SU-DHL-6 (cell line): ENCODE data around the gene LHX3.

ENCODE experiments used
- CTCF ChIP-seq: fragments of 200-600 bp; sonication (generic); IDR thresholded peaks from one replicate; pipeline ENCODE4 v1.5.1; 2017; ENCODE audit warnings: antibody characterized with exemption, mild to moderate bottlenecking, low read length, moderate library complexity; ENCODE audit not compliant: insufficient read depth, poor library complexity, severe bottlenecking
- EZH2phosphoT487 ChIP-seq: fragments of 200-600 bp; sonication (generic), shearing (Covaris generic); conservative IDR thresholded peaks from 2 replicates; pipeline ENCODE4 v1.6.1; 2018; ENCODE audit warnings: mild to moderate bottlenecking, antibody characterized with exemption, low read length, moderate library complexity, mixed read lengths

DNA sequence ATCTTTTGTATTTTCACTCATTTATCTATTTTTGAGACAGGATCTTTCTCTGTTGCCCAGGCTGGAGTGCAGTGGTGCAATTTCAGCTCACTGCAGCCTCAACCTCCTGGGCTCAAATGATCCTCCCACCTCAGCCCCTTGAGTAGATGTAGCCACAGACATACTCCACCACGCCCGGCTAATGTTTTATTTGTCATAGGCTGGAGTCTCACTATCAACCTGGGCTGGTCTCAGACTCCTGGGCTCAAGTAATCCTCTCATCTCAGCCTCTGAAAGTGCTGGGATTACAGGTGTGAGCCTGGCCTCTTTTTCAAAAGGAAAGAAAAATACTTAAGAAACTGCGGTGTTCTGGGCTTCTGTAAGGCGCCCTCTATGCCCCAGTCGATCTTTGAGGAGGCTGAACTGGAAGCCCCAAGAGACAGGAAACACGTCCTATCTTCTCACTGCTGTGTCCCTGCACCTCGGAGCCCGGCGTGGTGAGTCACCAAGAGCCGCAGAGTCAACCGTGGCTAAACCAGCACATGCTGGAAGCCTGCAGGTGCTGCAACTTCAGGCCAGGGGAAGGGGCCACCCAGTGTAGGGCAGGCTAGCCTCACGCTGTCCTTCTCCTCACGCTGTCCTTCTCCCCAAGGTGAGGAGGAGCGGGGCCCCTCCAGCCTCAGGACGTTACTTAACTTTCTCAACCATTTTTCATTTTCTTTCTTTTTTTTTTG lies 15.2 kb upstream of the LHX3 start:
- TF ChIP-seq CTCF (no peak), EZH2phosphoT487 (no peak)
